Stimulated activated CD8-positive, alpha-beta memory T cell treated with anti-CD3 and anti-CD28 coated beads, Interleukin-12 subunit alpha, Interleukin-12 subunit beta, amount 100 ng/mL, for 4 hours (primary cell): ENCODE data around the gene VOPP1.
A peak's percentile ranks its signal among the peaks of the same experiment; 100 is the strongest.

Experiments
- DNase-seq: peaks from one replicate; pipeline ENCODE4 v3.0.0-alpha.2; 2020; ENCODE audit warnings: low read depth

Gene VOPP1

GRCh38 chr7:55576753-55577152, 4.5 kb upstream of the VOPP1 start:
- no peak for DNase-seq

DNA sequence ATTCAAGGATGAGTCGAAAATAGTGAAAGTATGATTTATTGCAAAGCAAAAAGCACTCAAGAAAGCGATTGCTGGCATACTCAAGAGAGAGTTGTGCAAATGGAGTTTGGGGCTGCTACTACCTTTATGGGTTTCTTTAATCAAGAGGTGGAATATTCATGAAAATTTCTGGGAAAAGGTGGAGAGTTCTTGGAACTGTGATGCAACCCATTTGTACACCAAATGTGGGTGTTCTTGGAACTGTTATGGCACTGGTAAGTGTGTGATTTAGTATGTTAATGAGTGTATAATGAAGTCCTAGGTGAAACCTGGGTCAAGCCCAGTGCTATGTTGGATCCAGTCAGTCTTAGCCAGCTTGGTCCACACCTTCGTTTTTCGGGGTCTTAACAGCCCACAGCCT, 3.4 kb upstream of the VOPP1 start:
- DNase-seq, result no peak

DNA sequence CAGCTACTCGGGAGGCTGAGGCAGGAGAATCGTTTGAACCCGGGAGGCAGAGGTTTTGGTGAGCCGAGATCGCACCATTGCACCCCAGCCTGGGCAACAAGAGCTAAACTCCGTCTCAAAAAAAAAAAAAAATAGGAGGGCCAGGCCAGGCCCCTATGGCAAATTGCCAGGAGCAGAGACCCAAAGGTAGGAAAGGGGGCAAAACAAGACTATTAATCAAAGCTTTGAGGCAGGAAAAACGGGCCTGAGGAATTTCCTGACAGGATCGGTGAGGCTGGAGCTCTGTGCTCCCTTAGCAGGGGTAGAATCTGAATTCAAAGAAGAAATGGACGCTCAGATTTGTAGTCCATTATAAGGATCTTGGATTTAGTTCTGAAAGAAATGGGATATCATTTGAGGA, 2.8 kb upstream of the VOPP1 start:
- DNase-seq, result no peak

DNA sequence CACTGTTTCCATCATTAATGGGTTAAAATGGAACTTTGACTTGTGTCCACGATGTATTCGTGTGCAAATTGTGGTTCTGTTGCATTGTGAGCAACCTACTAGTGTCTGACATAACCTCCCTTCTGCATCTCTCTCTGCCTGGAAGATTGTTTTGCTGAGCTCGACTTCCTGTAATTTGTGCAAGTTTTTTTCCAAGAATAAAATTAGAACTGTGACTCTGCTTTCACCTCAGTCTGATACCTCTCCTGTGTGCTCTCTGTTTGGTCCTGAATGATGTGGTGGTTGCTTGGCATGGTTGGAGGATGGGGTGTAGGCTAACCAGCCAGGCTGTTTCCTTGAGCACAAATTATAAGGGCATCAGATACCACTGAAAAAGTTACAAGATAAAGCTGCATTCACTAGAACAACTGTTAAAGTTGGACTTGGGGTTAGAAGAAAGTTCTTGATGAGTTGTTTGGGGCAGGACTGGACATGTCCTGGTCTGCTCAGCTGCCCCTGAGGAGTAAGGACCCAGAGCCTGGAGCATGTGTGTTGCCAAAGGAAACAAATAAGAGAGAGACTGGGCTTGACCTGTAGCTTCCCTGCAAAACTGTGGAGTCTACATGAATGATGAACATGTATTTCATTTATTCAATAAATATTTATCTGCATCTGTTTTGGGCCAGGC, 1.9 kb upstream of the VOPP1 start:
- no peak for DNase-seq

DNA sequence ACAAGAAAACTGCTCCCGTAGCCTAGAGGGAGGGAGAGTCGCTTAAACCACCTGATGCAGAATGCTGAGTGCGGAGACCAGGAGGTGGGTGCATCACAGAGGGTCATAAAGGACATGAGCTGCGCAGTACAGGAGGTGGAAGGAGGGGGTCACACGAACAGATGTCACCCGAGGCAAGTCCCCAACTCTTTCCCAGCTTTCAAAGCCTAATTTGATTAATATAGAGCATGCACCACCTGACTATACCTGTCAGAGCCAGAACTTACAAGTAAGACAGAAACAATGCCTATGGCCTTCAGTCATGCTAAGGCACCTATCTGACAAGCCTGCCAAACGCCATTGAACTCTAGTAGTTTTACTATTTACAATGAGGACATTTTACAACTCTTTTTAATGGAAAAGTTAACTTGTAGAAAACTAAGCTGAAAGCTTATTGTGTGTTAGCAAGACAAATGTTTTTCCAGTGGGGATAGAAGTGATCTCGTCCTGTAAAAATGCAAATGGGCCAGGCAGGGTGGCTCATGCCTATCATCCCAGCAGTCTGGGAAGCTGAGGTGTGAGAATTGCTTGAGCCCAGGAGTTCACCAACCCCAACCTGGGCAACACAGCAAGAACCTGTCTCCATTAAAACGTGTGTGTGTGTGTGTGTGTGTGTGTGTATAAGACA, 1.1 kb upstream of the VOPP1 start:
- no peak for DNase-seq

DNA sequence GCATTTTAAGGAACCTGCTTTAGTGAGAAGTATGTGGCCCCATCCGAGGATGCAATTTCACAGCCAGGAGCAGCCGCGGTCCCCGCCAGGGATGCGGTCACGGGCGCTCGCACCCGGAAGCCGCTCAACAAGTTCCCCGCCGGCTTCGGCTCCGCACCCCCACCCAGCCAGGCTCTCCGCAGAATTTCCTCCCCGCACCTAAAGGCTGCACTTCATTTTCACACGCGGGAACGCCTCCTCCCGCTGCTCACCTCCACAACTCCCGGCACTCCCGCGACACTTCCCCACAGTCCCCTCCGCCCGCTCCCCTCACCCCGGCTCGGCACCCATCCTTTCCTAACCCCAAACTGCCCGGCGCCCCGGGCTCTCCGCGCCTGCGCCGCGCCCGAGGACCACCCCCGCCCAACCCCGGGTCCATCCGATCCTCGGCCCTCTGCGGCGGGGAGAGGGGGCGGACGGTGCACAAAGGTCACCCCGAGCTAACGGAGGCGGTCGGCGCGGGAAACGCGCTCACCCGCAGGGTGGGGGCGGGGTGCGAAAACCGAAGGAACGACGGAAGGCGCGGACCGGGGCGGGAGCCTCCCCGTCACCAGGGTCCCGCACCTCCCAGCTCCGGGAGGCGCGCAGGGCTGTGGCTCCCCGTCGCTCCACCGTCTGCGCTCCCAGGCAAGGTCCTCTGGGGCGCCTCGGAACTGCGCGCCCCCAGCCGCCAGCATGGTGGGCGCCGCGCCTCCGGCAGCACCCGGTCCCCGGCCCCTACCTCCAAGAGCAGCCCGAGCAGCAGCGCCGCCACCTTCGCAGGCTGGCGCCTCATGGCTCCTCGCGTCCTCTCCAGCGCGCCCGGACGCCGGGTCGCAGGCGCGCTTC, 558 bp downstream of the VOPP1 start:
- peak; percentile 34 for DNase-seq

DNA sequence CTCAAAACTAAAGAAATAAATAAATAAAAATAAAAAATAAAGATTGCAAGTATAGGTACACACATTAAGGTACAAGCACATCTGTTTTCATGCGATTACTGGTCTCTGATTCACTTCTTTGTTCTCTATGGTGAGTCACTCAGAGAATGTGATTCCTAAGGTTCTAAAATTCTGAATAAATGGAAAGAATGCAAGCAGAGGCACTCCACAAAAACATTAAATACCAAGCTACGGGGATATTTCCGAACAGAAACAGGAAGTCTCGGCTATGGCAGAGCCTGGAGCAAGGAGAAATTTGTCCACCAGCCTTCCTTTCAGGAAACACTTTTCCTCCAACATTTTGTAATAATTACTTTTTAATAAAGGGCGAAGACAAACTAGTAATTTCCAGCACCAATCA, 1.4 kb downstream of the VOPP1 start:
- no peak for DNase-seq

- no peak for DNase-seq
Measured at GRCh38 chr7:55570218-55570873, 2.0 kb downstream of the VOPP1 start.

GRCh38 chr7:55569797-55570196, 2.5 kb downstream of the VOPP1 start:
- no peak for DNase-seq

- no peak for DNase-seq
Measured at GRCh38 chr7:55569269-55569663, 3.0 kb downstream of the VOPP1 start.

DNA sequence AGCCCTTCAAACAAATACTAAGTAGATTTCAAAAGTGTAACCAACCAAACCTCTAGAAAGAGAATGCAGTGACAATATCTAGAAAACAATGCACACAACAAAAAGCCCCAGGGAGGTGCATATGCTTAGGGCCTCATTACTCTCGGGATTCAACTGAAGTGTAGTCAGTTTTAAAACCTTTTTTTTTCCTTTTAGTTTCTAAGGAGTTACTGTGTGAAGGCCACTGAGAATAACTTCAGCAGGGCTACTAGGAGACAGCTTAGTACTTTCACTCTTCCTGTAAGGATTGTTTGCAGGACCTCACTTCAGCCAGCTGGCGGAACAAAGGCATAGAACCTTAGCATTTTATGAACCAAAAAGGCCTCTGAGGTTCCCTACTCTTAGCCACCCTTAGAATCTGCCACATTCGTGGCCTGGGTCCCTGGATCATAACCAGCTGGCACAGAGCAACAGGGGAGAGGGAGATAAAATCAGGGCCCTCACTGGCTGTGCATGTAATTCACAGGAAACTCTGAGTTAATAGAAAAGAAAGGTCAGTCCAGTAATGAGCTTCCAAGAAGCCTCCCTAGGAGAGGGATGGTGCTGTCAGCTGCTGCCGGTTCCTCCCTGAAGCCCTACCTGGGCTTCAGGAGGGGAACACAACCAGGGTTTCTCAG, 3.6 kb downstream of the VOPP1 start:
- no peak for DNase-seq

GRCh38 chr7:55567571-55567970, 4.7 kb downstream of the VOPP1 start:
- DNase-seq, result no peak

- no peak for DNase-seq
Measured at GRCh38 chr7:55565681-55566080, 6.6 kb downstream of the VOPP1 start.

DNA sequence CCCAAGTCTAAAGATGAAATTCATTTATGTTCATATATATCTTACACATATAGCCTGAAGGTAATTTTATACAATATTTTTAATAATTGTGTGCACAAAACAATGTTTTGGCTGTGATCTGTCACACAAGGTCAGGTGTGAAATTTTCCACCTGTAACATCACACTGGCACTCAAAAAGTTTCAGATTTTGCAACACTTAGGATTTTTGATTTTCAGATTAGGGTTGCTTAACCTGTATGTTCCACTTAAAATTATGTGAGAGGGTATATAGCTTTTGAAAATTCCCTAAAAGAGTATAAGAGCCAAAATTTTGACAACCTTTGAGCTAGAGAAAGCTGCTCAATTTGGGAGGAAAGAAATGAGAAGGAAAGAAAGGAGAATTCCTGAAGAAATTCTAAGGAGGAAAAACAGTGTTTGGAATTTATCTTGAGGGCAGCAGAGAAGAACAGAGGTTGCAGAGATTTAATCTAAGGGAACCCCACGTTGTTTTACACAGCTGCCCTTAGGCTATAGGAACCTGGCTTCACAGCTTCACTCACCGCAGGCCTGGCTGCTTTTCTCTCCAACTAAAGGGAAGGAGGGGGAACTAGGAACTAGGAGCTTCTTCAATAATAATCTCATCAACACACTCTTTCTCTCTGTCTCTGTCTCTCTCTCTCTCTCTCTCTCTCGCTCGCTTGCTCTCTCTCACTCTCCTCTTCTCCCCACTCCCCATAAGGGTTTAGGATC, 8.5 kb downstream of the VOPP1 start:
- DNase-seq, result no peak

DNA sequence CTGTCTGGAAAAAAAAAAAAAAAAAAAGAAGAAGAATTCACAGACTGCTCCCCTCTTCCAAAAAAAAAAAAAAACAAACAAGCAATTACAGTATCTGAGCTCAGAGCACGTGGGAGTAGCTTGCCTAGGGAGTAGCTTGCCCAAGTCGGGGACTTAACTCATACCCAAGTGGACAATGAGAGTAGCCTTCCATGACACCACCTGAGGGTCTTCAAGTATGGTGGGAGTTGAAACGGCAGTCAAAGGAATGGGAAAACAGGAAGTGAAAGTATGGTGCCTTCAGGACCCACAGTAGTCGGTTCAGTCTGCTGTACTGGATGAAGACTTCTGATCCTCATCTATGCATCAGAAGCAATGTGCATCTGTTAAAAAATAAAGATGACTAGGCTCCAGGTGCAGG, 10.6 kb downstream of the VOPP1 start:
- DNase-seq, result no peak

- DNase-seq, result no peak
Measured at GRCh38 chr7:55558962-55559920, 13.1 kb downstream of the VOPP1 start.

DNA sequence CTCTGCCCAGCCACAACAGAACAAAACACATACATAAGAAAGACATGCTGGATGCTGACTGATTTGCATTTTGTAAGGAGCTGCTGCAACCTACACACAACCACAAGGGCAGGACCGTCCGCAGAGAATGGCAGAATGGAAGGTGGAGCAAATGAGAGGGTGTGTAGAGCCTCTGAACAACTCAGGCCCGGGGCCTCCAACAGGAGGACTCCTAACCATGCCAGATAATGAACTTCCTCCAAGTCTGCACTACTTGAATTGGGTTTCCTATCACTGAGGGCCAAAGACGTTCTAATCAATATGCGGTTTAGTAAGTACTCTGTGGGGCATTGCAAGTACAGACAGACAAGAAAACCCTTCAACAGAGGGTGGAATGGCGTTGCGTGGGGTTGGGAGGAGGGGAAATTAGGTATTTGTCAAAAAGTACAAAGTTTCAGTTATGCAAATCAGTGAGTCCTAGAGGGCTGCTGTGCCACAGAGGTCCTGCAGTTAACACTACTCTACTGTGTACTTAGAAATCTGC, 14.6 kb downstream of the VOPP1 start:
- no peak for DNase-seq

DNA sequence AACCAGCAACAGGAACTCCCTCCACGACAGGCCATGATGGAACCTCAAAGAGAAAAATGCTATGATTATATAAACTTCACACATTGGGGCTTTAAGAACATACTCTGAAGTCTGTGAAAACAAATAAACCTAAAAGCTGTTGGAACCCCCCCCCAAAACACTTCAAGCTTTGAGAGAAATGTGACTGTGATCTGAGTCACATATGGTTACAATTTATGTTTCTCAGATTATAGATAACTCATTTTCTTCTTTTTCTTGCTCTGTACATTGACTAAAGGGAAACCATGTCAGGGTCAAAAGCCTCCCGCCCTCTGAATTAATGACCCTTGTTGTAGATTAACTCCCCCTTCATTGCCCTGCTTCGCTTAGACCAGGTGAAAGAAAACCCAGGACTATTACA, 15.8 kb downstream of the VOPP1 start:
- DNase-seq, result no peak

DNA sequence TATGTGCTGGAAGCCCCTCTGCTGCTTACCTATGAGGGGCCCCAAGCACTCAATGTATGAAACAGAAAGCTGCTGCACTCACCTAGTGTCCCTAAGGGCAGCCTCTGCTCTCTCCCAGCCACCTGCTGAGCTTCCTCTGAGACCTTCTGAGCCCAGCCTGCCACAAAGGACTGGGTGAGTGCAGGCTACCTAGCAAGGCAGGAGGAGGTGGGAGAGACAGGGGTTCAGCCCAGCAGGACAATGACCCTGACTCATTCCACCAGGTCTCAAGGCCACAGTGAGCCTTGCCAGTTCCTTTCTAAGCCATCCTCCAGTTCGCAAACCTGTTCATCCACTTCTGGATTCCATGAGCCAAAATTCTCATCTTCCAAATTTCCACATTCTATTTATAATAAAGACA, 16.3 kb downstream of the VOPP1 start:
- DNase-seq, result no peak

GRCh38 chr7:55555160-55555559, 17.1 kb downstream of the VOPP1 start:
- DNase-seq, result no peak
